Ishikawa (cell line): ENCODE data around the gene RETREG3.

Source experiments
- CEBPB ChIP-seq: IDR thresholded peaks from 2 replicates; pipeline ENCODE4 v1.6.1; 2012
- EP300 ChIP-seq: IDR thresholded peaks from 2 replicates; pipeline ENCODE4 v1.6.1; 2012; ENCODE audit warnings: borderline replicate concordance
- FOXM1 ChIP-seq: IDR thresholded peaks from 2 replicates; pipeline ENCODE4 v1.6.1; 2012; ENCODE audit warnings: low read depth, borderline replicate concordance
- MAX ChIP-seq: IDR thresholded peaks from 2 replicates; pipeline ENCODE4 v1.6.1; 2012
- RAD21 ChIP-seq: IDR thresholded peaks from 2 replicates; pipeline ENCODE4 v1.6.1; 2012; ENCODE audit warnings: low read depth
- REST ChIP-seq: IDR thresholded peaks from 2 replicates; pipeline ENCODE4 v1.6.1; 2012; ENCODE audit warnings: low read depth, mild to moderate bottlenecking
- YY1 ChIP-seq: IDR thresholded peaks from 2 replicates; pipeline ENCODE4 v1.6.1; 2012; ENCODE audit warnings: low read depth
- ZBTB7A ChIP-seq: IDR thresholded peaks from 2 replicates; pipeline ENCODE4 v1.6.1; 2012; ENCODE audit warnings: low read depth

GRCh38 chr17:42563143-42563509 is 46.0 kb downstream of the RETREG3 start:
- no peak for TF ChIP-seq ZBTB7A
- TF ChIP-seq MAX = no peak; the same call in 1 of the 2 replicates
- TF ChIP-seq RAD21 = no peak
- no peak for TF ChIP-seq CEBPB
- no peak for TF ChIP-seq REST
- TF ChIP-seq EP300 = no peak
- no peak for TF ChIP-seq FOXM1
- no peak for TF ChIP-seq YY1
